ENCODE data around the gene GABRR1. TPM values are rescaled to one million over a fixed set of nuclear protein-coding genes. Genes with fewer than 3 reads are reported as not detected.

The GABRR1 gene
- total RNA-seq, 3 donors from 2014 or later = not detected

DNA sequence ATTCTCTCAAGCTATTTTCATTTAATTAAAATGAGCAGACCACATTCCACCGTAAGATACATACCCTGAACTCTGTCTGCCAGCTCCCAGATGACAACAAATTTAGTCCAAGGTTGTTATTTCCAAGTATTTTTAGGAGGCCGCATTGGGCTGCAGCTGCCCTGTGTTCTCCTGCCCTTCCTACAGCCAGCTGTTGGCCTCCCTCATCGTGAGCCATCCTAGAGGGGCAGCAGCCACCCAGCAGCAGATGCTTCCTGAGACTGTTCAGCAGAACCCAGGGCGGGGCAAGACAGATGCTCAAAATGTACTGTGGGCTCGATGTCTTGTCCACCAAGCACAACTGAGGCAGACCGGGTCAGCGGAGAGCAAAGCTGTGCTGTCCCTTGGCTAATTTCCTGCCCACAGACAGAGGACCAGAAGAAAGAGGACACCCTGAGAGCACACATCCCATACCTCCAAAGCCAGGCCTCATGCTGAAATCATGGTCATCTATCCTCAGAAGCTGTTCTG is 16.4 kb downstream of the GABRR1 start:
- Mint-ChIP-seq H3K4me3 (no peak overlapping the region), H3K9me3 (no peaks in the 10 kb centered on the region), H3K27me3 (ENCODE audit: low read depth) (peaks cover 12% of the 10 kb centered on the region), H3K36me3 (ENCODE audit: insufficient read depth) (no peaks in the 10 kb centered on the region), H3K4me1 (ENCODE audit: low read depth) (no peaks in the 10 kb centered on the region)
- ATAC-seq (no peak), DNase-seq (no peak)

DNA sequence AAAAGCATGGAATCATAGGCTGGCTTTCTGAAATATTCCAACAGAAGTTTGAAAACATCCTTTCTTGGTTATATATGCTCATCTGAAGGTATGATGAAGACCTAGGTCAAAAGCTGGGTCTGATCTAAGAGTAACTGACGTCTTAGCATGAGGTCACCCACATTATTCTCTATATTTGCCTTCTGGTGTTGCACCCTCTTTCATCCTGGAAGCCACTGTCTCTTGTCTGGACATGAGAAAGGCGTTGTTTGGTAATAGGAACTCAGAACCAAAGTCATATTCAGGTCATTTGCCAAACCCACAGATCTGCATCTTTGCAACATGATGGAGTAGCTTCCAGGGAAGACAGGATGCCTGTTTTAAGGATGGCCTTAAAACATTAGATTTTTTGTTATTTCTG is 17.6 kb downstream of the GABRR1 start:
- ATAC-seq = no peak
- Mint-ChIP-seq H3K4me1 (ENCODE audit: low read depth) (no peaks in the 10 kb centered on the region), H3K9me3 (peaks cover 7% of the 10 kb centered on the region), H3K36me3 (ENCODE audit: insufficient read depth) (peaks cover 4% of the 10 kb centered on the region), H3K27me3 (ENCODE audit: low read depth) (peaks cover 10% of the 10 kb centered on the region), H3K4me3 (no peak overlapping the region)
- DNase-seq = no peak

DNA sequence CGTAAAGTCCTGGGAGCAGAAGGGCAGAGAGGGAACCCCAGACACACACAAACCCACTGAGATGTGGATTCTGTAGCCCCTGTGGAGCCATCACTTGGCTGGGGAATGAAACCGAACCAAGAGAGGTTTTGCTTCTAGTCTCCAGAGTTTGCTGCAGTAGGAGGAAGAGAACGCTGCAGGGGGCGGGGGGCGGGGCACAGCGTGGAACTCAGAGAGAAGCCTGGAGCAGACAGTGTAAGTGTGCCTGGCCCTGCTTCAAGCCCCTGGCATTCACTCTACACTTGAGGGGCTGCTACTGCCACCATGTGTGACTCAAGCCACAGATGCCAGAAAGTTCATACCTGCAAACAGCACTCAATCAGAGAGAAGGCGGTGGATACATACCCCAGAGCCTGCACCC is 18.9 kb downstream of the GABRR1 start:
- no peak for DNase-seq
- H3K36me3 Mint-ChIP-seq (ENCODE audit: insufficient read depth) = peaks cover 5% of the 10 kb centered on the region
- H3K27me3 Mint-ChIP-seq (ENCODE audit: low read depth) = peaks cover 10% of the 10 kb centered on the region
- ATAC-seq = no peak
- H3K4me1 Mint-ChIP-seq (ENCODE audit: low read depth) = no peaks in the 10 kb centered on the region
- H3K9me3 Mint-ChIP-seq = peaks cover 19% of the 10 kb centered on the region
- H3K4me3 Mint-ChIP-seq = no peak overlapping the region

DNA sequence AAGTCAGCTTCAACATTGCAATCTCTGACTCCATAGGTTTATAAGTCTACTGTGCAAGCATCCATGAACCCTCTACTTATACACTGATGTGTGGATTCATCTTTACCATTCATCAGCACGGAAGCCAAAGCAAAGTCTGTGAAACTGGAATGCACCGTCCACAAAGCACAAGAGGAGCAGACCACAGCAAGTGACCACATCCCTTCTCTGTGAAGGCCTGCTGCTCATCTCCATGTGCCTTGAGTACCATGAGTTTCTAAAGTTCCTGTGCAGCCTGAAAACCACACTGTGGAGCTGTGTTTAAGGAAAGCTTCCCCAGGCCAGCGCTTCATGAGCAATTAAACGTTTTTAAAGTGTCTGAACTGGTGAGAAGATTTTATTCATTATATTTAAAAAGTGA is 20.0 kb downstream of the GABRR1 start:
- peaks cover 19% of the 10 kb centered on the region for H3K9me3 Mint-ChIP-seq
- DNase-seq (no peak), ATAC-seq (no peak)
- no peak overlapping the region for H3K4me3 Mint-ChIP-seq
- H3K36me3 Mint-ChIP-seq (ENCODE audit: insufficient read depth) = peaks cover 5% of the 10 kb centered on the region
- peaks cover 10% of the 10 kb centered on the region for H3K27me3 Mint-ChIP-seq (ENCODE audit: low read depth)
- no peaks in the 10 kb centered on the region for H3K4me1 Mint-ChIP-seq (ENCODE audit: low read depth)

GRCh38 chr6:89194559-89194958 is 22.6 kb downstream of the GABRR1 start:
- Mint-ChIP-seq H3K4me1 (ENCODE audit: low read depth) (no peaks in the 10 kb centered on the region), H3K36me3 (ENCODE audit: insufficient read depth) (peaks cover 5% of the 10 kb centered on the region), H3K27me3 (ENCODE audit: low read depth) (peaks cover 9% of the 10 kb centered on the region), H3K9me3 (peaks cover 19% of the 10 kb centered on the region), H3K4me3 (no peak overlapping the region)
- ATAC-seq (no peak), DNase-seq (no peak)

GRCh38 chr6:89190741-89191140 is 26.4 kb downstream of the GABRR1 start:
- no peaks in the 10 kb centered on the region for H3K4me1 Mint-ChIP-seq (ENCODE audit: low read depth)
- ATAC-seq (no peak), DNase-seq (no peak)
- peaks cover 19% of the 10 kb centered on the region for H3K9me3 Mint-ChIP-seq
- H3K27me3 Mint-ChIP-seq (ENCODE audit: low read depth) = peaks cover 10% of the 10 kb centered on the region
- H3K4me3 Mint-ChIP-seq = no peak overlapping the region
- H3K36me3 Mint-ChIP-seq (ENCODE audit: insufficient read depth) = peaks cover 5% of the 10 kb centered on the region

GRCh38 chr6:89187504-89187903 is 29.7 kb downstream of the GABRR1 start:
- Mint-ChIP-seq H3K36me3 (ENCODE audit: insufficient read depth) (no peaks in the 10 kb centered on the region), H3K4me3 (no peak overlapping the region), H3K4me1 (ENCODE audit: low read depth) (no peaks in the 10 kb centered on the region), H3K9me3 (no peaks in the 10 kb centered on the region), H3K27me3 (ENCODE audit: low read depth) (peaks cover 10% of the 10 kb centered on the region)
- no peak for DNase-seq
- ATAC-seq = no peak

- H3K4me3 Mint-ChIP-seq = no peak overlapping the region
- H3K9me3 Mint-ChIP-seq = no peaks in the 10 kb centered on the region
- no peak for DNase-seq
- no peak for ATAC-seq
- H3K36me3 Mint-ChIP-seq (ENCODE audit: insufficient read depth) = no peaks in the 10 kb centered on the region
- H3K4me1 Mint-ChIP-seq (ENCODE audit: low read depth) = no peaks in the 10 kb centered on the region
- peaks cover 10% of the 10 kb centered on the region for H3K27me3 Mint-ChIP-seq (ENCODE audit: low read depth)
Observed at GRCh38 chr6:89186762-89187161, 30.4 kb downstream of the GABRR1 start.

DNA sequence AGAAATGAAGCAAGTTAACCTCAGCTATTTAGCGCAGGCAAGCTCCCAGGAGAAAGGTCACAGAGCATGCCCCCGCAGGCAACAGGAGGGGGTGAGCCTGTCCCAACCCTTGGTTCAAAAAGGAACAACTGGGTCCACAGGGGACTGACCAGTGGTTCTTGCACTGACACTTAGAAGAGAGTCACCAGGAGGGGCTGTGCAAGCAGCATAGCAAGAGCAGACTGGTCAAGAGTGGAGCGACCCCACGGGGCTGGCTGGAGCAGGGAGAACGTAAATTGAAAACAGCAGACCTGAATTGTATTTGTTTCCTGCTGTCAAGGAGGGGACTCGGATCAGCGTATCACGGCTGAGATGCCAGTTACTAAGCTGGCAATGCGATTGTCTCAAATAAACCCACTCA is 32.8 kb downstream of the GABRR1 start:
- Mint-ChIP-seq H3K4me3 (no peak overlapping the region), H3K36me3 (ENCODE audit: insufficient read depth) (no peaks in the 10 kb centered on the region), H3K27me3 (ENCODE audit: low read depth) (peaks cover 11% of the 10 kb centered on the region), H3K4me1 (ENCODE audit: low read depth) (no peaks in the 10 kb centered on the region), H3K9me3 (no peaks in the 10 kb centered on the region)
- no peak for ATAC-seq
- no peak for DNase-seq

- no peaks in the 10 kb centered on the region for H3K4me1 Mint-ChIP-seq (ENCODE audit: low read depth)
- no peak for DNase-seq
- ATAC-seq = no peak
- H3K27me3 Mint-ChIP-seq (ENCODE audit: low read depth) = peaks cover 6% of the 10 kb centered on the region
- H3K36me3 Mint-ChIP-seq (ENCODE audit: insufficient read depth) = no peaks in the 10 kb centered on the region
- no peaks in the 10 kb centered on the region for H3K9me3 Mint-ChIP-seq
- no peak overlapping the region for H3K4me3 Mint-ChIP-seq
Observed at GRCh38 chr6:89183294-89183693, 33.9 kb downstream of the GABRR1 start.

- peaks cover 6% of the 10 kb centered on the region for H3K27me3 Mint-ChIP-seq (ENCODE audit: low read depth)
- ATAC-seq (no peak), DNase-seq (no peak)
- H3K36me3 Mint-ChIP-seq (ENCODE audit: insufficient read depth) = no peaks in the 10 kb centered on the region
- no peaks in the 10 kb centered on the region for H3K4me1 Mint-ChIP-seq (ENCODE audit: low read depth)
- no peaks in the 10 kb centered on the region for H3K9me3 Mint-ChIP-seq
- no peak overlapping the region for H3K4me3 Mint-ChIP-seq
Observed at GRCh38 chr6:89180971-89181370, 36.2 kb downstream of the GABRR1 start.

DNA sequence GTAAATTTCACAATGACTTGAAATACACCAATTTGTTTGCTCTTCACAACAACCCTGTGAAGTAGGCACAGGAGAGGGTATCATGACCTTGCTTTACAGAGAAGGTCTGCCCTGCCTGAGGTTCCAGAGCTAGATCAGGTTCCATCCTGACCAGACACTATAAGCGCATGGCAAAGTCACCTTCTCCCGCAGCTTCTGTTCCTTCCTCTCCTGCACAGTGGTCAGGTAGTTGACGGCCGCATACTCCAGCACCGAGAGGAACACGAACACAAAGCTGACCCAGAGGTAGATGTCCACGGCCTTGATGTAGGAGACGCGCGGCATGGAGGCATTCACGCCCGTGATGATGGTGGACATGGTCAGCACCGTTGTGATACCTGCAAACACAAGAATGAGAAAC is 37.0 kb downstream of the GABRR1 start:
- Mint-ChIP-seq H3K4me3 (no peak overlapping the region), H3K9me3 (no peaks in the 10 kb centered on the region), H3K36me3 (ENCODE audit: insufficient read depth) (no peaks in the 10 kb centered on the region), H3K4me1 (ENCODE audit: low read depth) (no peaks in the 10 kb centered on the region), H3K27me3 (ENCODE audit: low read depth) (peaks cover 6% of the 10 kb centered on the region)
- no peak for DNase-seq
- no peak for ATAC-seq

- no peaks in the 10 kb centered on the region for H3K27me3 Mint-ChIP-seq (ENCODE audit: low read depth)
- H3K36me3 Mint-ChIP-seq (ENCODE audit: insufficient read depth) = no peaks in the 10 kb centered on the region
- H3K9me3 Mint-ChIP-seq = no peaks in the 10 kb centered on the region
- H3K4me3 Mint-ChIP-seq = no peak overlapping the region
- ATAC-seq = no peak
- H3K4me1 Mint-ChIP-seq (ENCODE audit: low read depth) = no peaks in the 10 kb centered on the region
- no peak for DNase-seq
Observed at GRCh38 chr6:89173634-89174033, 43.5 kb downstream of the GABRR1 start.

GRCh38 chr6:89172131-89172530 is 45.0 kb downstream of the GABRR1 start:
- Mint-ChIP-seq H3K9me3 (no peaks in the 10 kb centered on the region), H3K4me1 (ENCODE audit: low read depth) (no peaks in the 10 kb centered on the region), H3K27me3 (ENCODE audit: low read depth) (no peaks in the 10 kb centered on the region), H3K36me3 (ENCODE audit: insufficient read depth) (no peaks in the 10 kb centered on the region), H3K4me3 (no peak overlapping the region)
- ATAC-seq (no peak), DNase-seq (no peak)

DNA sequence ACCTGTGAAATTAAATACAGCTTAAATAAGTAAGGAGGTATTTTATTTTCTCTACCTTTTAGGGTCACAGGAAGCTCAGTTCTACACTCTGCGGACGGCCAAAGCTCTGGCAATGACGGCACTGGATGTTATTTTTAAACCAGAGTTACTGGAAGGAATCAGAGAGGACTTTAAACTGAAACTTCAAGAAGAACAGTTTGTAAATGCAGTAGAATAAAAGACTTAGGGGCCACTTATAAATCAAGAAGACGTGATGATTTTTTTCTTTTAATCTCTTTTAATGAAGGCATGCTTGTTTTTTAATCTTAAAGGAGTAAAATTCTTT is 55.1 kb downstream of the GABRR1 start:
- no peak overlapping the region for H3K4me3 Mint-ChIP-seq
- no peak for ATAC-seq
- no peak for DNase-seq
- no peaks in the 10 kb centered on the region for H3K4me1 Mint-ChIP-seq (ENCODE audit: low read depth)
- H3K36me3 Mint-ChIP-seq (ENCODE audit: insufficient read depth) = peaks cover 37% of the 10 kb centered on the region
- no peaks in the 10 kb centered on the region for H3K9me3 Mint-ChIP-seq
- no peaks in the 10 kb centered on the region for H3K27me3 Mint-ChIP-seq (ENCODE audit: low read depth)
